ENCODE results near the gene ABHD16B.

DNA sequence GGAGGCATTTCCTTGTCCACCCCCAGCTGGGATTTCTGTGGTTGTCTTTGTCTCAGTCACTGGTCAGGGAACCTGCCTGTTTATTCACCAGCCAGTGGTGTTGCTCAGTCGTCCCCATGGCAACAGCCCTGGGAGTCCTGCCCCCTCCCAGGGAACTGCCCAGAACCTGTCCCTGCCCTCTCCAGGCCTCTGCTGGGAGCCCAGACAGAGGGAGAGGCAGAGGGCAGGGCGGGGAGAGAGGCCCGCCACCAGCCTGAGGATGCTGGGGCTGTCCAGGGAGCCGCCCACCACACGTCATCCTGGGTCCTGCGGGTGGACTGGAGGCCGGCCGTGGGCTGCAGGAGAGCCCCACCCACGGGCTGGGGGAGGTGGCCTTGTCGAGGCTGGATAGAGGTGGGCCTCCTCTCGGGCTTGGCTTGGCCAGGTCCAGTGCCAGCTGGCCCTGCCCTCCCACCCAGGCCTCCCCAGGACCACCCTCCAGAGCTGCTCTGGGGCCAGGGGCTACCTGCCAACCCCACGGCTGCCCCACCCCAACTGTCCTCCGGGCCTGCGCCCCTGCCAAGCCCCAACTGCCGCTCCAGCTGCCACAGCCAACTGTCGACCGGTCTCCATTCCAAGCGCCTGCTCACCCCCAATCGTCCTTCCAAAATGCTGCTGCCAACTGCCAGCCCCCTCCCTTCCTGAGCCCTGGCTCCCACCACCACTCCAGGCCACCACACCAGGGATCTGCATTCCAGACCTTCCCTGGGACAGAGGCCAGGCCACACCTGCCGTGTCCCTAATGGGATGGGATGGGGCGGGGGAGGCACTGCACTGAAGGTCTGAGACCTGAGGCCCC, 26.1 kb upstream of the ABHD16B start:
- TF ChIP-seq, protein P1, sequence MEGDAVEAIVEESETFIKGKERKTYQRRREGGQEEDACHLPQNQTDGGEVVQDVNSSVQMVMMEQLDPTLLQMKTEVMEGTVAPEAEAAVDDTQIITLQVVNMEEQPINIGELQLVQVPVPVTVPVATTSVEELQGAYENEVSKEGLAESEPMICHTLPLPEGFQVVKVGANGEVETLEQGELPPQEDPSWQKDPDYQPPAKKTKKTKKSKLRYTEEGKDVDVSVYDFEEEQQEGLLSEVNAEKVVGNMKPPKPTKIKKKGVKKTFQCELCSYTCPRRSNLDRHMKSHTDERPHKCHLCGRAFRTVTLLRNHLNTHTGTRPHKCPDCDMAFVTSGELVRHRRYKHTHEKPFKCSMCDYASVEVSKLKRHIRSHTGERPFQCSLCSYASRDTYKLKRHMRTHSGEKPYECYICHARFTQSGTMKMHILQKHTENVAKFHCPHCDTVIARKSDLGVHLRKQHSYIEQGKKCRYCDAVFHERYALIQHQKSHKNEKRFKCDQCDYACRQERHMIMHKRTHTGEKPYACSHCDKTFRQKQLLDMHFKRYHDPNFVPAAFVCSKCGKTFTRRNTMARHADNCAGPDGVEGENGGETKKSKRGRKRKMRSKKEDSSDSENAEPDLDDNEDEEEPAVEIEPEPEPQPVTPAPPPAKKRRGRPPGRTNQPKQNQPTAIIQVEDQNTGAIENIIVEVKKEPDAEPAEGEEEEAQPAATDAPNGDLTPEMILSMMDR (IDR thresholded peaks at IDR 0.05): no peak
- TF ChIP-seq POLR2A (IDR thresholded peaks at IDR 0.05) (no peak), EP300 (IDR thresholded peaks at IDR 0.05) (no peak)

Data from stomach (tissue), 4 donors.